ENCODE data around the gene ALAS1. TPM values are rescaled to one million over a fixed set of nuclear protein-coding genes. Genes with fewer than 3 reads are reported as not detected.

The ALAS1 gene
- total RNA-seq, 4 donors from 2014 or later = 70.1 to 101 (median 84.0) TPM

GRCh38 chr3:52171514-52172261, 26.3 kb upstream of the ALAS1 start:
- Histone ChIP-seq H3K9me3 (no peaks in the 10 kb centered on the region), H3K27ac (no peak overlapping the region), H3K4me3 (no peak overlapping the region), H3K4me1 (no peaks in the 10 kb centered on the region), H3K36me3 (no peaks in the 10 kb centered on the region), H3K27me3 (no peaks in the 10 kb centered on the region)
- TF ChIP-seq, protein P1, sequence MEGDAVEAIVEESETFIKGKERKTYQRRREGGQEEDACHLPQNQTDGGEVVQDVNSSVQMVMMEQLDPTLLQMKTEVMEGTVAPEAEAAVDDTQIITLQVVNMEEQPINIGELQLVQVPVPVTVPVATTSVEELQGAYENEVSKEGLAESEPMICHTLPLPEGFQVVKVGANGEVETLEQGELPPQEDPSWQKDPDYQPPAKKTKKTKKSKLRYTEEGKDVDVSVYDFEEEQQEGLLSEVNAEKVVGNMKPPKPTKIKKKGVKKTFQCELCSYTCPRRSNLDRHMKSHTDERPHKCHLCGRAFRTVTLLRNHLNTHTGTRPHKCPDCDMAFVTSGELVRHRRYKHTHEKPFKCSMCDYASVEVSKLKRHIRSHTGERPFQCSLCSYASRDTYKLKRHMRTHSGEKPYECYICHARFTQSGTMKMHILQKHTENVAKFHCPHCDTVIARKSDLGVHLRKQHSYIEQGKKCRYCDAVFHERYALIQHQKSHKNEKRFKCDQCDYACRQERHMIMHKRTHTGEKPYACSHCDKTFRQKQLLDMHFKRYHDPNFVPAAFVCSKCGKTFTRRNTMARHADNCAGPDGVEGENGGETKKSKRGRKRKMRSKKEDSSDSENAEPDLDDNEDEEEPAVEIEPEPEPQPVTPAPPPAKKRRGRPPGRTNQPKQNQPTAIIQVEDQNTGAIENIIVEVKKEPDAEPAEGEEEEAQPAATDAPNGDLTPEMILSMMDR (IDR thresholded peaks at IDR 0.05) = no peak
- TF ChIP-seq EP300 (IDR thresholded peaks at IDR 0.05; ENCODE audit: low read depth) (no peak), POLR2AphosphoS5 (IDR thresholded peaks at IDR 0.05) (no peak), POLR2A (IDR thresholded peaks at IDR 0.05) (no peak)
- intact Hi-C loops (cut with DNase I; ENCODE audit: low total_unique reads) = no loop called here
- no peak for DNase-seq
- WGBS, 2 donors (ENCODE audit: low coverage in 1 of 2) = 69 to 82% methylated on average over 2 to 3 of the region's 3 CpGs
- in situ Hi-C loops (cut with MboI; ENCODE audit: low pct_ligation_motif_present in 1 of 4, low pct_unique_long_range_greater_than_20kb in 1 of 4, low sequenced_read_pairs in 3 of 4) = no loop called here

DNA sequence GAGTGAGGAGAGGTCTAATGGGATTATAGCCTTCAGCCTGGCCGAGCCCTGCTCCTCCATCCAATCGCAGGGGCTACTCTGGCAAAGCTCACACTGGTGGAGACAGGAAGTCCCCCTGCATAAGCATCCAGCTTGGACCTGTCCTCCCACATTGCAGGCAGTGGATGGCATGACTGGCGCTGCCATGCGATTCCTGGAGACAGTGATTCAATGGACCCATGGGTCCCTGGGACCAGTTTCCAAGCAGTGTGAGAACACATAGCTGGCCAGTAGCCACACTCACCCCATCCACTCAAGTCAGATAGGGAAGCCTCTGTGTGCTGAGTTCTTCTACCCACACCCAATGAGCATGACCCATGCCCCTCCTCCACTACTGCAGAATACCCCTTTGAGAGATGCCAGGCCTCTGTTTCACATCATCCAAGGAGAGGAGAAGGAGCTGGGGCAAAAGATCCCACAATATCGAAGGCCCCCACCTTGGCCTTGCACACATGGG, 25.6 kb upstream of the ALAS1 start:
- H3K36me3 ChIP-seq = no peaks in the 10 kb centered on the region

DNA sequence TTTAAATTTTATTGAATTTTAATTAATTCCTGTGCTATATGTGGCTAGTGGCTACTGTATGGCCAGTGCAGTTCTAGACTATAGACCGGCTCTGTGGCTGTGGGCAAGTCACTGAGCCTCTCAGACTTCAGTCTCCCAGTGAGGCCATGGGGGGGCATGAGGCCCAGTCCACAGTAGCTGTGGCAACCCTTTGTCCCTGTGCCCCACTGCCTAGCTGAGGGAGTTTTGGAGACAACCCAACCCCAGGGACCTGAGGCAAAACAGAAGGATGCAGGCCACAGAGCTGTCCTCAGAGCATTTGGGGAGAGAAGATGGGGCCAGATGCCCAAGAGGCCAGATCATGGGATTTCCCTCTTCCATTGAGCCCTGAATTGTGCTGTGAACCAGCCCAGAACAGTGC, 24.9 kb upstream of the ALAS1 start:
- intact Hi-C loops (cut with DNase I; ENCODE audit: low total_unique reads) = no loop called here
- Histone ChIP-seq H3K27ac (no peak overlapping the region), H3K4me3 (no peak overlapping the region), H3K4me1 (no peaks in the 10 kb centered on the region), H3K27me3 (no peaks in the 10 kb centered on the region), H3K9me3 (no peaks in the 10 kb centered on the region), H3K36me3 (no peaks in the 10 kb centered on the region)
- no peak for DNase-seq
- 92% methylated on average over 1 of the region's 1 CpG; no CpG with 5 or more reads in 1 of the 2 donors for WGBS, 2 donors (ENCODE audit: low coverage in 1 of 2)
- in situ Hi-C loops (cut with MboI; ENCODE audit: low pct_ligation_motif_present in 1 of 4, low pct_unique_long_range_greater_than_20kb in 1 of 4, low sequenced_read_pairs in 3 of 4) = no loop called here
- TF ChIP-seq POLR2A (IDR thresholded peaks at IDR 0.05) (no peak), POLR2AphosphoS5 (IDR thresholded peaks at IDR 0.05) (no peak), EP300 (IDR thresholded peaks at IDR 0.05; ENCODE audit: low read depth) (no peak)
- TF ChIP-seq, protein P1 (IDR thresholded peaks at IDR 0.05) = no peak

More for the DNA sequence above, 25.6 kb upstream of the ALAS1 start:
- H3K4me3 ChIP-seq = no peak overlapping the region
- intact Hi-C loops (cut with DNase I; ENCODE audit: low total_unique reads) (no loop called here), in situ Hi-C loops (cut with MboI; ENCODE audit: low pct_ligation_motif_present in 1 of 4, low pct_unique_long_range_greater_than_20kb in 1 of 4, low sequenced_read_pairs in 3 of 4) (no loop called here)
- no peaks in the 10 kb centered on the region for H3K27me3 ChIP-seq
- H3K9me3 ChIP-seq = no peaks in the 10 kb centered on the region
- DNase-seq = no peak
- no peaks in the 10 kb centered on the region for H3K4me1 ChIP-seq
- WGBS, 2 donors (ENCODE audit: low coverage in 1 of 2) = 88% methylated on average over 5 of the region's 5 CpGs; no CpG with 5 or more reads in 1 of the 2 donors
- no peak overlapping the region for H3K27ac ChIP-seq
- TF ChIP-seq POLR2A (IDR thresholded peaks at IDR 0.05) (no peak), EP300 (IDR thresholded peaks at IDR 0.05; ENCODE audit: low read depth) (no peak), POLR2AphosphoS5 (IDR thresholded peaks at IDR 0.05) (no peak)
- TF ChIP-seq, protein P1 (IDR thresholded peaks at IDR 0.05) = no peak

DNA sequence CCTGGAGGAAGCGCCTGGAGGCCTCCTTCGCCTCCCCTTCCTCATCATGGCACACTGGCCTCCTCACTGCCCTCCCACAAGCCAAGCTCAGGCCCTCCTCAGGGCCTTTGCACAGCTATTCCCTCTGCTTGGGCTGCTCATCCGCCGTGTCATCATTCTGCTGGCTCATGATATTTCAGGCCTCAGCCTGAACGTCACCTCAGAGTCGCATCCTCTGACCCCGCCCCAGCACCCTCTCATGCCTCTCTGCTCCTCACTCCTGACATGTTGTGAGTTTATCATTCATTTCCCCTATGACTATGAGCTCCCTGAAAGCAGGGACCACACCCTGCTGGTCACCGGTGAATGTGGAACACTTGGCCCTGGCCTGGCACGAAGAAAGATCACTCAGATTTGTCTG, 23.1 kb upstream of the ALAS1 start:
- in situ Hi-C loops (cut with MboI; ENCODE audit: low pct_ligation_motif_present in 1 of 4, low pct_unique_long_range_greater_than_20kb in 1 of 4, low sequenced_read_pairs in 3 of 4) = no loop called here

More for the DNA sequence above, 23.1 kb upstream of the ALAS1 start:
- WGBS, 2 donors (ENCODE audit: low coverage in 1 of 2) = 80% methylated on average over 9 of the region's 9 CpGs; no CpG with 5 or more reads in 1 of the 2 donors
- H3K4me1 ChIP-seq = no peaks in the 10 kb centered on the region
- no peaks in the 10 kb centered on the region for H3K36me3 ChIP-seq
- DNase-seq = no peak
- intact Hi-C loops (cut with DNase I; ENCODE audit: low total_unique reads) = no loop called here
- H3K27ac ChIP-seq = no peak overlapping the region
- H3K4me3 ChIP-seq = no peak overlapping the region
- H3K27me3 ChIP-seq = no peaks in the 10 kb centered on the region
- H3K9me3 ChIP-seq = no peaks in the 10 kb centered on the region
- TF ChIP-seq, protein P1 (IDR thresholded peaks at IDR 0.05) = no peak
- no peak for TF ChIP-seq EP300 (IDR thresholded peaks at IDR 0.05; ENCODE audit: low read depth)
- no peak for TF ChIP-seq POLR2AphosphoS5 (IDR thresholded peaks at IDR 0.05)
- no peak for TF ChIP-seq POLR2A (IDR thresholded peaks at IDR 0.05)

All from transverse colon (tissue), 4 donors.